ENCODE measurements around the gene SETD1B.

SETD1B gene

DNA sequence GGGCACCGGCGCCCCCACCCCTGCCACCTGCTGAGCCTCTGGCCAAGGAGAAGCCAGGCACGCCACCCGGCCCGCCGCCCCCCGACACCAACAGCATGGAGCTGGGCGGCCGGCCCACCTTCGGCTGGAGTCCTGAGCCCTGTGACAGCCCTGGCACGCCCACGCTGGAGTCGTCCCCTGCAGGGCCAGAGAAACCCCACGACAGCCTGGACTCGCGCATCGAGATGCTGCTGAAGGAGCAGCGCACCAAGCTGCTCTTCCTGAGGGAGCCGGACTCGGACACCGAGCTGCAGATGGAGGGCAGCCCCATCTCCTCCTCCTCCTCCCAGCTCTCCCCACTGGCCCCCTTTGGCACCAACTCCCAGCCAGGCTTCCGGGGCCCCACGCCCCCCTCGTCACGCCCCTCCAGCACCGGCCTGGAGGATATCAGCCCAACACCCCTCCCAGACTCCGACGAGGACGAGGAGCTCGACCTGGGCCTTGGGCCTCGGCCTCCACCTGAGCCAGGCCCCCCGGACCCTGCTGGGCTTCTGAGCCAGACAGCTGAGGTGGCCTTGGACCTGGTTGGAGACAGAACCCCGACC, 6.5 kb downstream of the SETD1B start:
- DNase-seq, result no peak

DNA sequence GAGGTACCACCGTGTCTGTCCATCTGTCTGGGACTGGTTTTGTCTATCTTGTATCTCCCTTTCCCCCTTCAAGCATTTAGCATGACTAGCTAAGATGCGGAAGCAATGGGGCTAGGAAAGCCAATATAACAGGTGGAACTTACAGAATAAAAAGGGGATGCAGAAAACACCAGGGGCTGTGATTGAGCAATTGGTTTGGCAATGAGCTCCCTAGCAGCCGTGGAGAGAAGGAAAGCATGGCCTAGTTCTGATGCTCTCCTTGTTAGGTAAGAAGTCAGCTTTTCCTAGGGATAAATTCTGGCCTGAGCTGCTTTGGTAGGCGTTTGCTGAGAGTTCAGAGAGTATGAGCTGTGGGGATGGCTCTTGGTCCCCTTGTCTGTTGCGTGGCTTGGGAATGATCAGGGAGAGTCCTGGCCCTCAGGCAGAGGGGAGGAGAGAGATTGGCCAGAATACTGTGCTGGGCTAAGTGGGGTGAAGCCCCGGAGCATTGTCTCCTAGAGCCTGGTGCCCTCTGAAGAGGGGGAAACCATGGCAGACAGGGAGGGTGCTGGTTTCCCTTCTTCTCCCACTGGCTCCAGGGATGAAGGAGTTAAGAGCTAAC, 7.1 kb downstream of the SETD1B start:
- DNase-seq, result no peak

DNA sequence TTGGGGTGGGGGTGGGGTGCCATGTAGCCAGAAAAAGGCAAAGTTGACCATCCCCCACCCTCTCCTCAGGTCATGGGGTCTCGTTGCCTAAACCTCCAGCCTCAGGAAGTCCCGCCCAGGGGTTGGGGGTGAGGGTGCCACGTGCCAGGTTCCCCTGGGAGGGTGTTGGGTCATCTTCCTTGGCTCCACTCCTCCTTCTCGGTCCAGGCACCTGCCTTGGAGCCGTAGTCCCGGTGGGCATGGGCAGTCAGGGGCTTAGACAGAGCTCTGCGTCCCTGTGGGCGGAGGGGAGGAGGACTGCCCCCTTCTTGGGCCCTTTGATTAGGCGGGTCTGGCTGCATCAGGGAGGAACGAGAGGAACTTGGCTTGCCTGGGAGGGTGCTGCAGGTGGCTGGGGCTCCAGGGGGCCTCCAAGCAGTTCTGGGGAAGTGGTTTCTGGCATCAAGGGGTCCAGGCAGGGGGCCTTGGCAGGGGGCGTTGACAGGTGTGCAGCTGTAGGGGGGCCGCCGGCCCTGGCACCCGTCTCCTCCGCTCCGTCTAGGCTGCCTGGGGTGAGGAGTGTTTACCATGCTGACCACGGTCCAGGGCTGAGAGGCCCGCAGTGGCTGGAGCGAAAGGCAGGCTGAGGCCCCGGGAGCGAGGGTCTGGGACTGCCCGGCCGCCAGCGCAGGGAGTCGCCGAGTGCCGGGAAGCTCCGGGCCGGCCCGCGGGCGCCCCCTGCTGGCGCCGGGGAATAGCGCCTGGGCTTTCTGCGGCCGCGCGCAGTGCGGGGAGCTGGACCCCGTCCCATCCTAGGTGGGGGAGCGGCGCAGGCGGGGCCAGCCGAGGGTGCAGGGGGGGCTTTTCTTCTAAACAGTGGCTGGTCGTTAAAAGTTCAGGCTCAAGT, 7.9 kb downstream of the SETD1B start:
- peak; percentile 91 for DNase-seq

DNA sequence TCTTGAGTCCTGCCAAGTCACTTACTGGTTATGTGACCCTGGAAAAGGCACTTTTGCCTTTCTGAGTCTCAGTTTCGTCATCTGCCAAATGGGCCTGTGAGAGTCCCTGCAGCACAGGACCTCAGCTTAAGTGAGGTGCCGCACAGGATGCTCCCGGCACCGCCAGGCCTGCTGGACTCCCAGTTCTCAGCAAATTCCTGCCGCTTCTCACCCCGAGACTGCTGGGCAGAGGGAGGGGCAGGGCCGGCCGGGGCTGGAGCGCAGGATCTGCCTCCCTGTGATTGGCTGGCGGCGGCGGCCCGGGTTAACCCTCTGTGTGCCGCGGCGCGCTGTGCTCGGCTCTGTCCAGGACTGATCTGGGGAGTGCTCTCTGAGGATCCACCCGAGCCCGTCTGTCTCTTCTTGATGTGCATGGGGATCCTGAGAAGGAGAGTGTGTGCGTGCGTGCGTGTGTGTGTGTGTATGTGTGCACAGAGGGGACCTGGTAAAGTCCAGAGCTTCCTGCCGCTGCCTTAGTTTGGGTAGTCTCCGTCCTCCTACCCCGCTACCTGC, 8.6 kb downstream of the SETD1B start:
- no peak for DNase-seq

DNA sequence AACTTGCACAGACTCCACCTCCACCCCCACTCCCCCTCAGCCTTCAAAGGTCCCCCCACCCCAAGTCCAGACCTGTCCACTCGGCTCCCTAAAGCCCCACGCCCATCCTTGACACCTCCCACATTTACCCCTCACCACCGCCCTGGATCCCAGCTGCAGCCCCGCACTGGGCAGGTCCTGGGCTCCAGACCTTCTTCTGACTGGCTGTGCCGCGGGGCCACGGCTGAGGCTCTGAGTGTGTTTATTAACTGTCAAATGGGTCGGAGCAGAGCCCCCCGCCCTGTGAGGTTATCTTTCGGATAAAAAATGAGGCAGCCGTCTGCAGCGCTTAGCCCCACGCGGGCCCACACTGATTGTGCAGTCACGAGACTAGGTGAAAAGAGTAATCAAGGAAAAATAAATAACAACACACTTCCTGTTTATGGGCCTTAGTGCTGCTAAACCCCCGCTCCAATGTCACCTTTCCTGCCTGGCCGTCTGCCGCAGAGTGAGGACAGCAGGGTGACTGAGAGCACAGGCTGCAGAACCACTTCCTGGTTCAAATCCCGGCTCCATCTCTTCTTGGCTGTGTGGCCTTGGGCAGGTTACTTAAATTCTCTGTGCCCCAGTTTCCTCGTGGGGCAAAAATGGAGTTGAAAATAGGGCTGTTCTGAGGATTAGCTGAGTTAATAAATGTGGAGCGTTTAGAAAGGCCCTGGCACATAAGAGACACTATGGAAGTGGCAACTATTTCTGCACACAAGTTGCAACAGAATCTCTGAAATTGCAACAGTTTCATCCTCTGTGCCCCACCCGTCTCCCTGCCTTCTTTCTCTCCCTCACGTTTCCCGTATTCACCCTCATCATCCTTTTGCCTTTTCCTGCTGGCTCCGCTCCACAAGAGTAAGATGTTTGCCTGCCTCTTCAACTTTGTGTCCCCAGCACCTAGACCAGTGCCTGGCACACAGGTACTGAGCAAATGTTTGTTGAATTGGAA, 9.4 kb downstream of the SETD1B start:
- no peak for DNase-seq

DNA sequence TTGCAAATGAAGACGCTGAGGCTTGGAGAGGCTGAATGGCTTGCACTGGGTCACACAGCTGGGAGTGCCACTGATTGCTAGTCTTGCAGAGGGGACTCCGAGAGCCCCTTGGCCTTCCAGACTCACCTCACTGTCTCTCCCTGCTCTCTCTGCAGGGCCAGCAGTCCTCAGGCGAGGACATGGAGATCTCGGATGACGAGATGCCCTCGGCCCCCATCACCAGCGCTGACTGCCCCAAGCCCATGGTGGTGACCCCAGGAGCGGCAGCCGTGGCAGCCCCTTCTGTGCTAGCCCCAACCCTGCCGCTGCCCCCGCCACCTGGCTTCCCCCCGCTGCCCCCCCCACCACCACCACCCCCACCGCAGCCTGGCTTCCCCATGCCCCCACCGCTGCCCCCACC, 10.1 kb downstream of the SETD1B start:
- no peak for DNase-seq

DNA sequence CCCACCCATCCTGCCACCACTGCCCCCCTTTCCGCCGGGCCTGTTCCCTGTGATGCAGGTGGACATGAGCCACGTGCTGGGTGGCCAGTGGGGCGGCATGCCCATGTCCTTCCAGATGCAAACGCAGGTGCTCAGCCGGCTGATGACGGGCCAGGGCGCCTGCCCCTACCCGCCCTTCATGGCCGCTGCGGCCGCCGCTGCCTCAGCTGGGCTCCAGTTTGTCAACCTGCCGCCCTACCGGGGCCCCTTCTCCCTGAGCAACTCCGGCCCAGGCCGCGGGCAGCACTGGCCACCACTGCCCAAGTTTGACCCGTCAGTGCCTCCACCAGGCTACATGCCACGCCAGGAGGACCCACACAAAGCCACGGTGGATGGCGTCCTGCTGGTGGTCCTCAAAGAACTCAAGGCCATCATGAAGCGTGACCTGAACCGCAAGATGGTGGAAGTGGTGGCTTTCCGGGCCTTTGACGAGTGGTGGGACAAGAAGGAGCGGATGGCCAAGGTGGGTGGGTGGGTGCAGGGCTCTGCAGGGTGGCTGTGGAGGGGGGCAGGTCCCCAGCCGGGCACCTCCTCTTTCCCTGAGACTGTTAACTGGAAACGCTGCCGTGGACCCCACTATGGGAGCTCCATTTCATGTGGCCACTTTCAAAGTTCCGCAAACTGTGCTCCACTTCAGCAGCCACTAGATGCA, 10.8 kb downstream of the SETD1B start:
- DNase-seq, result no peak

DNA sequence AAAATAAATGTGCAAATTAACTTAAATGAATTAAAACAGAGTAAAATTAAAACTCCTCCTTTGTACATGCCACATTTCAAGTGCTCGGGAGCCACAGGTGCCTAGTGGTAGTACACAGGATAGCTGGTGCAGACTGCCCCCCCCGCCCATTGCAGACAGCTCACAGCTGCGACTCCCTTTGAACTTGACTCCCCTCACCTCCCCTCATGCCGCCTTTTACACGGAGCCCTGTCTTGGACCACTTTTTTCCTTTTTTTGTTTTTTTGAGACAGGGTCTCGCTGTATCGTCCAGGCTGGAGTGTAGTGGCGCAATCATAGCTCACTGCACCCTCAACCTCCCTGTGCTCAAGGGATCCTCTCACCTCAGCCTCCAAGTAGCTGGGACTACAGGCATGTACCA, 11.5 kb downstream of the SETD1B start:
- no peak for DNase-seq

DNA sequence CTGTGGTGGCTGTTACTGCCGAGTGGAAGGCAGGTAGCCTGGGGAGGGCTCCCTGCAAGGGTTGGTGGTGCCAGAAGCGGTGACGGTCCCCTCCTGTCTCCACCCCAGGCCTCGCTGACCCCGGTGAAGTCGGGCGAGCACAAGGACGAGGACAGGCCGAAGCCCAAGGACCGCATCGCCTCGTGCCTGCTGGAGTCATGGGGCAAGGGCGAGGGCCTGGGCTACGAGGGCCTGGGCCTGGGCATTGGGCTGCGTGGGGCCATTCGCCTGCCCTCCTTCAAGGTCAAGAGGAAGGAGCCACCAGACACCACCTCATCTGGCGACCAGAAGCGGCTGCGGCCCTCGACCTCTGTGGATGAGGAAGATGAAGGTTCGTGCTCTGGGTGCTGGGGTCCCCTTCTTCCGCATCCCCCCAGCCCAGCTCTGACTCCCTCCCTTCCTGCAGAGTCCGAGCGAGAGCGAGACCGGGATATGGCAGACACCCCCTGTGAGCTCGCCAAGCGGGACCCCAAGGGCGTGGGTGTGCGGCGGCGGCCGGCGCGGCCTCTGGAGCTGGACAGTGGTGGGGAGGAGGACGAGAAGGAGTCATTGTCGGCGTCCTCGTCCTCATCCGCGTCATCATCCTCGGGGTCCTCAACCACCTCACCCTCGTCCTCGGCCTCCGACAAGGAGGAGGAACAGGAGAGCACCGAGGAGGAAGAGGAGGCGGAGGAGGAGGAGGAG, 13.3 kb downstream of the SETD1B start:
- no peak for DNase-seq

DNA sequence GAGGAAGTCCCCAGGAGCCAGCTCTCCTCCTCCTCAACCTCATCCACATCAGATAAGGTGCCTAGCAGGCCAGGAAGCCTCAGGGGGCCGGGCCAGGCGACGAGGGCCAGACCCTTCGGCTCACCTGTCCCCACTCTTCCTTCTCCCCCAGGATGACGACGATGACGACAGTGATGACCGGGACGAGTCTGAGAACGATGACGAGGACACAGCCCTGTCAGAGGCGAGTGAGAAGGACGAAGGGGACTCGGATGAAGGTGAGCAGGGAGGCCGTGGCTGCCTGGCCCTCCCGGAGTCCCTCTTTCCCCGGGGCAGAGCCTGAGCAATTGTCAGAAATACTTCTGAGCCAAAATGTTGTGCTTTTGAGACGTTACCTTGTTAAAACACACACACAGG, 13.8 kb downstream of the SETD1B start:
- DNase-seq, result no peak

DNA sequence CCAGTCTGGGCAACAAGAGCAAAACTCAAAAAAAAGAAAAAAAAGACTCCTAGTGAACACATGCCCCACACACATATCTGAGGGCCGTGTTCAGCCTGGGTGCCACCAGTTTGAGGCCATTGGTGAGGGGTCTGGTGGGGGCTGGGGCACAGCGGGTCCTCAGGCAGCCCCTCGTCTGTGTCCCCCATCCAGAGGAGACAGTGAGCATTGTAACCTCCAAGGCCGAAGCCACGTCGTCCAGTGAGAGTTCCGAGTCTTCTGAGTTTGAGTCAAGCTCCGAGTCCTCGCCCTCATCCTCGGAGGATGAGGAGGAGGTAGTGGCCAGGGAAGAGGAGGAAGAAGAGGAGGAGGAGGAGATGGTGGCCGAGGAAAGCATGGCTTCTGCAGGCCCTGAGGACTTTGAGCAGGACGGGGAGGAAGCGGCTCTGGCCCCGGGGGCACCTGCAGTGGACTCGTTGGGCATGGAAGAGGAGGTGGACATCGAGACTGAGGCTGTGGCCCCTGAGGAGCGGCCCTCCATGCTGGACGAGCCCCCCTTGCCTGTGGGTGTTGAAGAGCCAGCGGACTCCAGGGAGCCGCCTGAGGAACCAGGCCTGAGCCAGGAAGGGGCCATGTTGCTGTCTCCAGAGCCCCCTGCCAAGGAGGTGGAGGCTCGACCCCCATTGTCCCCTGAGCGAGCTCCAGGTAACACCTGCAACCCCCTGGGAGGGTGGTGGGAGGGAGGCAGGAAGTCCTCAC, 15.6 kb downstream of the SETD1B start:
- no peak for DNase-seq

DNA sequence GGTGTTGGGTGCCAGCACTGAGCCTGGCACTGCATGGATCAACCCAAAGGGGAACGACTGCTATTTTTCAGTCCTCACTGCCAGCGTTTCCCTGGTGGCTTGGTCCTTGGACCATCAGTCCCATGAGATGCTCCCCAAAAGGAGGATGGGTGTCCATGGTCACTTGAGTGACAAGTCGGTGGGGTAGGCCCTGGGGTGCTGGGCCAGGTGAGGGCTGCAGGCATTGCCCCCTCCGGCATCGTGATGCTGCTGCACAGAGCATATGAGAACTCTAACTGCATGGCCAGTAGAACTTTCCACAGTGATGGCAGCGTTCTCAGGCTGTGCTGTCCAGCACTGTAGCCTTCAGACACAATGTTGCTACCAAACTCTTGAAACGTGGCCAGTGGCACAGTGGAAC, 16.2 kb downstream of the SETD1B start:
- DNase-seq, result no peak

DNA sequence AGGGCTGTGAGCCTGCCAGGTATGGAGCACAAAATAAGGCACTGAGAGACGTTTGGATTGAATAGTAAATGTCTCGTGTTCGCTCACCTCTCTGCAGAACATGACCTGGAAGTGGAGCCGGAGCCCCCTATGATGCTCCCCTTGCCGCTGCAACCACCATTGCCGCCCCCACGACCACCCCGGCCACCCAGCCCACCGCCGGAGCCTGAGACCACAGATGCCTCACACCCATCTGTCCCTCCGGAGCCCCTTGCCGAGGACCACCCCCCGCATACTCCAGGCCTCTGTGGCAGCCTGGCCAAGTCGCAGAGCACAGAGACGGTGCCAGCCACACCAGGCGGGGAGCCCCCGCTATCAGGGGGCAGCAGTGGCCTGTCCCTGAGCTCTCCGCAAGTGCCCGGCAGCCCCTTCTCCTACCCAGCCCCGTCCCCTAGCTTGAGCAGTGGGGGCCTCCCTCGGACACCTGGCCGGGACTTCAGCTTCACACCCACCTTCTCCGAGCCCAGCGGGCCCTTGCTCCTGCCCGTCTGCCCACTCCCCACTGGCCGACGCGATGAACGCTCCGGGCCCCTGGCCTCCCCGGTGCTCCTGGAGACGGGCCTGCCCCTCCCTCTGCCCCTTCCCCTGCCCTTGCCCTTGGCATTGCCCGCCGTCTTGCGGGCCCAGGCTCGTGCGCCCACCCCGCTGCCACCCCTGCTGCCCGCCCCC, 18.7 kb downstream of the SETD1B start:
- DNase-seq, result no peak

DNA sequence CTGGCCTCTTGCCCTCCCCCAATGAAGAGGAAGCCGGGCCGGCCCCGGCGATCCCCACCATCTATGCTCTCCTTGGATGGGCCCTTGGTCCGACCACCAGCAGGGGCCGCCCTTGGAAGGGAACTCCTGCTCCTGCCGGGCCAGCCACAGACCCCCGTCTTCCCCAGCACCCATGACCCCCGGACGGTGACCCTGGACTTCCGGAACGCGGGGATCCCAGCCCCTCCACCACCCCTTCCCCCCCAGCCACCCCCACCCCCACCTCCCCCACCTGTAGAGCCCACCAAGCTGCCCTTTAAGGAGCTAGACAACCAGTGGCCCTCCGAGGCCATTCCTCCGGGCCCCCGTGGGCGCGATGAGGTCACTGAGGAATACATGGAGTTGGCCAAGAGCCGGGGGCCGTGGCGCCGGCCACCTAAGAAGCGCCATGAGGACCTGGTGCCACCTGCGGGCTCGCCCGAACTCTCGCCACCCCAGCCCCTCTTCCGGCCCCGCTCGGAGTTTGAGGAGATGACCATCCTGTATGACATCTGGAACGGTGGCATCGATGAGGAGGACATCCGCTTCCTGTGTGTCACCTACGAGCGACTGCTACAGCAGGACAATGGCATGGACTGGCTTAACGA, 19.4 kb downstream of the SETD1B start:
- DNase-seq, result no peak

DNA sequence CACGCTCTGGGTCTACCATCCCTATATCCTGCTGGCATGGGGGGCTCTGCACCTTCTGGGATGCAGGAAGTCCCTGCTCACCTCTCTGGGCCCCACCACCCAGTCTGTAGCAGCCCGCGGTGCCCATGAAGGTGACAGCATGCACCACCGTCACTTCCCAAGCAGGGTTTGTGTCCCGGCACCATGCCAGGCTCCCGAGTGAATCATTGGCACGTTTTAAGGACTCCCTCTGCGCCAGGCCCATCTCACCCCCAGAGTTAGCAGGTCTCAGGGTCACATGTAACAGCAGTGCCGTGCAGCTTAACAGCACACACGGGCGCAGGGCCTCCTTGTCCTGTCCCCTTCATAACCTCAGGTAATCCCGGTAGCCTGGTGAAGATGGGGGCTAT, 19.9 kb downstream of the SETD1B start:
- no peak for DNase-seq

DNA sequence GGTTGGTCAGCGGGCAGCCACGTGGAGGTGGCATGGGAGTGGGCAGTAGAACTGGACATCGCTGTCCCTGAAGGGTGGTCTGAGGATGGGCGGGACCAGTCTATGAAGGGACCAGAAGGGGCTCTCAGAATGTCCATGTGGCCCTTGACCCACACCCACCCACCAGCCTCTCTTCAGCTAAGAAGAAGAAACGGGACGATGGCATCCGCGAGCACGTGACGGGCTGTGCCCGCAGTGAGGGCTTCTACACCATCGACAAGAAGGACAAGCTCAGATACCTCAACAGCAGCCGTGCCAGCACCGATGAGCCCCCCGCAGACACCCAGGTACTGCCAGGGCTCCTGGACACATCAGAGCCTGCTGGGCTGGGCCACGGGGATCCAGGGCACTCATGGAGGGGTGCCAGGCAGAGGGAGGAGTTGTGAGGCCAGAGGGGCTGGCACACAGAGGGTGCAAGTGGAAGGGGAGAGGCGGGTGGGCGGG, 21.3 kb downstream of the SETD1B start:
- DNase-seq, result no peak

DNA sequence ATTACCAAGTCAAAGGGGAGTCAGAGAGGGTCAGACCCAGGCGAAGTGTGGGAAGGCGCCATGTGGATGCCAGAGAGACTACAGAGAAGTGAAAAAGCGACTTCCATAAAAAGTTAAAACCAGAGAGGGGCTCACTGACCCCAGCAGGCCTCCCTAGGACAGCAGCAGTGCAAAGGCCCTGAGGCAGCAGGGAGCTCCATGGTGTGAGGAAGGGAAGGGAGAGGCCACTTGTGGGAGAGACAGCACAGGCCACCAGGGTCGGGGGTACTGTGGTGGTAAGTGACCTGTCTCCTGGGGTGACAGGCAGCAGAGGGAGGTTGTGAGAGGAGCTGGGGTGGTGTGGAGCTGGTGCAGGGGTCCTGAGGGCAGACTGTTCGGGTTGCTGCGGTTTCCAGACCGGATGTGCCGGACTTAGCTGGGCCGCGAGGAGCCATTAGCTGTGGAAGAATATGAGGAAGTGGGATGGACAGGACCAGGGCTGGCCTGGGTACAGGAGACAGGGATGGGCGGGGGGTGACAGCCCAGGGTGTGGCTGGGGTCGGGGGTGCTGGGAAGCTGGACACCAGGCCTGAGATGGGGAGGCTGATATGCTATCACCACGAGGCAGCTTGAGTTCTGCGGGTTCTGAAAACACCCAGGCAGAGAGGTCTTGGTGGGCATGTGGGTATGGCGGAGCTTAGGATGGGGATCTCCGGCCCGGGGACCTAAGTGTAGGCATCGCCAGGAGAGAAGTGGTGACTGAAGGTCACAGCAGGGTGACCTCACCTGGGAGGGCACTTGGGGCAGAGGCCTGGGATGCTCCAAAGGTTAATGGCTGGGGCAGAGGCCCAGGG, 22.7 kb downstream of the SETD1B start:
- DNase-seq, result no peak

DNA sequence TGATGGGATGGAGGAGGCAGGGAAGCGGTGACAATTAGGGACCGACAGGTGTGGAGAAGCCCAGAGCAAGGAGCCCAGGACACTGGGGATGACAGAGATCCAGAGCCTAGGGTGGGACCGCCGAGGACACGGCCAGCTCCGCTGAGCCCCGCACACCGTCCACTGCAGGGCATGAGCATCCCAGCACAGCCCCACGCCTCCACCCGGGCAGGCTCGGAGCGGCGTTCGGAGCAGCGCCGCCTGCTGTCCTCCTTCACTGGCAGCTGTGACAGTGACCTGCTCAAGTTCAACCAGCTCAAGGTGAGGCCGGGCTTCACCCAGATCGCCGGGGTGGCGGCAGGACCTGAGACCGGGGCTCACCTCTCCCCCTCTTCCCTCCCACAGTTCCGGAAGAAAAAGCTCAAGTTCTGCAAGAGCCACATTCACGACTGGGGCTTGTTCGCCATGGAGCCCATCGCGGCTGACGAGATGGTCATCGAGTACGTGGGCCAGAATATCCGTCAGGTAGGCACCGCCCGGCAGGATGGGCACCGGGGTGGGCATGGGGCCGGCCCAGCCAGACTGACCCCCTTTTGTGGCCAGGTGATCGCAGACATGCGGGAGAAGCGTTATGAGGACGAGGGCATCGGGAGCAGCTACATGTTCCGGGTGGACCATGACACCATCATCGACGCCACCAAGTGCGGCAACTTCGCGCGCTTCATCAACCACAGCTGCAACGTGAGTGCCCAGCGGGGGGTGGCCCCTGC, 23.7 kb downstream of the SETD1B start:
- no peak for DNase-seq
